Endothelial cell (in vitro differentiated cells): Measurements from ENCODE around the gene RNF144A. TPM values are rescaled to one million over a fixed set of nuclear protein-coding genes. Genes with fewer than 3 reads are reported as not detected.
"Not testable (repeated sequence)": the region's sequence is repeated elsewhere in the genome, so short reads cannot be mapped to it uniquely, and the experiment has no call there.

Experiments
- DNase-seq: peaks from one replicate; pipeline ENCODE4 v3.0.0; 2021; ENCODE audit warnings: low spot score
- H3K27ac Mint-ChIP-seq: one replicate; pipeline ENCODE4 v1.8.0; 2021; ENCODE audit warnings: mixed read lengths, inconsistent platforms; ENCODE audit not compliant: unreplicated experiment
- H3K27me3 Mint-ChIP-seq: one replicate; pipeline ENCODE4 v1.8.0; 2021; ENCODE audit warnings: mild to moderate bottlenecking, moderate library complexity, mixed read lengths, inconsistent platforms; ENCODE audit not compliant: unreplicated experiment
- H3K36me3 Mint-ChIP-seq: one replicate; pipeline ENCODE4 v1.8.0; 2021; ENCODE audit warnings: mild to moderate bottlenecking, low read depth, mixed read lengths, inconsistent platforms; ENCODE audit not compliant: unreplicated experiment
- H3K4me1 Mint-ChIP-seq: one replicate; pipeline ENCODE4 v1.8.0; 2021; ENCODE audit warnings: mild to moderate bottlenecking, mixed read lengths, inconsistent platforms; ENCODE audit not compliant: unreplicated experiment
- H3K4me3 Mint-ChIP-seq: one replicate; pipeline ENCODE4 v1.8.0; 2021; ENCODE audit warnings: mild to moderate bottlenecking, mixed read lengths, inconsistent platforms; ENCODE audit not compliant: unreplicated experiment
- H3K9me3 Mint-ChIP-seq: one replicate; pipeline ENCODE4 v1.8.0; 2021; ENCODE audit warnings: mixed read lengths, inconsistent platforms; ENCODE audit not compliant: unreplicated experiment
- total RNA-seq: library from RNA; stranded (reverse); fragmentation: NEBNext Ultra II Directional; extraction: Animal tissue kit (Norgen Biotek cat#: 25700); gene quantifications from one replicate; pipeline ENCODE4 v1.2.1, GENCODE V29; 2021; ENCODE audit not compliant: unreplicated experiment
- TF ChIP-seq, protein P1 (sequence below): fragments of 200-600 bp; sonication (generic); IDR thresholded peaks from one replicate; pipeline ENCODE4 v1.5.0; 2021; ENCODE audit warnings: antibody characterized with exemption; ENCODE audit not compliant: unreplicated experiment

Gene RNF144A
- total RNA-seq, 1 donor from 2014 or later = 81.3 TPM

DNA sequence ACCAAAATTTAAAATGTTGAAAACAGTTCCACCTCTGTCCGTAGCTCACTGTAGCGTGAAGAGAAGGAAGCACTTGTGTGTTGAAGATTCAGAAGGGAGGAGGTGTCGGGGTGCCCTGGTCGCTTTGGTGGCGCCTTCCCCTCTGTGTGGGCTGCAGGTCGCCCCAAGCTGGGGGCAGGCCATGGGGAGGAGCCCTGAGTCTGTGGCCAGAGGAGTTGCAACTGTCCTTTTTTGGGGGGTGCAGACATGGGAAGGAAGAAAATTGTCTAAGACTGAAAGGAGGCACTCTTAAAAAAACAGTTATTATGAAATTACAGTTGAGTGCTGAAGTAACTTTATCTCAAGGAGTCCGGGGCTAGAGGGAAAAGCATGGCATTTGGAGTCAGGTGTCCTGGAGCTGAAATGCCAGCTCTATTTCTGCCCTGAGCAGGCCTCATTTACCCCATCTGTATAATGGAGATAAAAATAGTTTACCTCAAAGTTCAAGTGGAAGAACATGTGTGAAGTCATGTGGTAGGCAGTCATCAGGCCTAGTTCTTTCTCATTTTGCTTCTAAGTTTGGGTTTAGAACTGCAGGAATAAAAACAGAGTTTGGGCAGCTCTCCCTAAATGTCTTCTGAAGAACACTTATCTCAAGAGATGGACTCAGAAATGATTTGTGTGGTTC is 82.1 kb downstream of the RNF144A start:
- Mint-ChIP-seq H3K9me3 (no peaks in the 10 kb centered on the region), H3K36me3 (peaks cover 15% of the 10 kb centered on the region), H3K4me1 (peaks cover 23% of the 10 kb centered on the region), H3K27me3 (peaks cover 3% of the 10 kb centered on the region), H3K4me3 (no peak overlapping the region), H3K27ac (peak overlapping the region; percentile 57)
- TF ChIP-seq, protein P1, sequence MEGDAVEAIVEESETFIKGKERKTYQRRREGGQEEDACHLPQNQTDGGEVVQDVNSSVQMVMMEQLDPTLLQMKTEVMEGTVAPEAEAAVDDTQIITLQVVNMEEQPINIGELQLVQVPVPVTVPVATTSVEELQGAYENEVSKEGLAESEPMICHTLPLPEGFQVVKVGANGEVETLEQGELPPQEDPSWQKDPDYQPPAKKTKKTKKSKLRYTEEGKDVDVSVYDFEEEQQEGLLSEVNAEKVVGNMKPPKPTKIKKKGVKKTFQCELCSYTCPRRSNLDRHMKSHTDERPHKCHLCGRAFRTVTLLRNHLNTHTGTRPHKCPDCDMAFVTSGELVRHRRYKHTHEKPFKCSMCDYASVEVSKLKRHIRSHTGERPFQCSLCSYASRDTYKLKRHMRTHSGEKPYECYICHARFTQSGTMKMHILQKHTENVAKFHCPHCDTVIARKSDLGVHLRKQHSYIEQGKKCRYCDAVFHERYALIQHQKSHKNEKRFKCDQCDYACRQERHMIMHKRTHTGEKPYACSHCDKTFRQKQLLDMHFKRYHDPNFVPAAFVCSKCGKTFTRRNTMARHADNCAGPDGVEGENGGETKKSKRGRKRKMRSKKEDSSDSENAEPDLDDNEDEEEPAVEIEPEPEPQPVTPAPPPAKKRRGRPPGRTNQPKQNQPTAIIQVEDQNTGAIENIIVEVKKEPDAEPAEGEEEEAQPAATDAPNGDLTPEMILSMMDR = no peak
- DNase-seq = no peak

DNA sequence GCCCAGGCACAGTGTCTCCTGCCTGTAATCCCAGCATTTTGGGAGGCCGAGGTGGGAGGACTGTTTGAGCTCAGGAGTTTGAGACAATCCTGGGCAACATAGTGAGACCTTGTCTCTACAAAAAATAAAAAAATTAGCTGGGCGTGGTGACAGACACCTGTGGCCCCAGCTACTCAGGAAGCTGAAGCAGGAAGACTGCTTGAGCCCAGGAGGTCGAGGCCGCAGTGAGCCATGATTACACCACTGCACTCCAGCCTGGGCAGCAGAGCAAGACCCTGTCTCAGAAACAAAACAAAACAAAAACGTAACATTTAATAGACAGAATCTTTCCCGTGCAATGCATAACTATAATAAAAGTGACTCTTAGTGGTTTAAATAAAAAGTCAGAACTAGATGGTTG is 84.2 kb downstream of the RNF144A start:
- peaks cover 21% of the 10 kb centered on the region for H3K4me1 Mint-ChIP-seq
- peaks cover 23% of the 10 kb centered on the region for H3K36me3 Mint-ChIP-seq

DNA sequence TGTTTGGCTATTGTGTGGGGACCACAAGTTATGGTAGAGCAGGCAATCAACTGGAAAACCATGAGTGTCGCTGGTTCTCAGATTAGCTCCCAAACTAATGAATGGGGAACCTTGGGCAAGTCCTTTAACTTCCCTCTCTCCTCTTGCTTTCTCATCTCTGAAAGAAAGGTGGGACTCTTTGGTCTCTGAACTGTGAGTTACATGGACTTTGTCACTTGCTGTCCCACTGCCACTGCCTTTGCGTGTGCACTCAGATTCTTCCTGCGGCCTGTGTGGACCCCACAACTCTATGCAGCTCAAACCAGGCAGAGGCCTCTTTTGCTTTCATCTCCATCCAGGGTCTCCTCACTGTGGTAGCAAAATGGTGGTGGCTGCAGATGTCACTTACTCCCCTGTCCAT is 86.7 kb downstream of the RNF144A start:
- TF ChIP-seq, protein P1 = no peak
- H3K27ac Mint-ChIP-seq = no peak overlapping the region
- peaks cover 34% of the 10 kb centered on the region for H3K36me3 Mint-ChIP-seq
- peaks cover 6% of the 10 kb centered on the region for H3K27me3 Mint-ChIP-seq
- no peak overlapping the region for H3K4me3 Mint-ChIP-seq
- H3K9me3 Mint-ChIP-seq = no peaks in the 10 kb centered on the region
- H3K4me1 Mint-ChIP-seq = peaks cover 18% of the 10 kb centered on the region
- DNase-seq = no peak

More for the DNA sequence above, 84.2 kb downstream of the RNF144A start:
- H3K27ac Mint-ChIP-seq, H3K27me3 Mint-ChIP-seq, DNase-seq, H3K9me3 Mint-ChIP-seq, H3K4me3 Mint-ChIP-seq: not testable (repeated sequence)

DNA sequence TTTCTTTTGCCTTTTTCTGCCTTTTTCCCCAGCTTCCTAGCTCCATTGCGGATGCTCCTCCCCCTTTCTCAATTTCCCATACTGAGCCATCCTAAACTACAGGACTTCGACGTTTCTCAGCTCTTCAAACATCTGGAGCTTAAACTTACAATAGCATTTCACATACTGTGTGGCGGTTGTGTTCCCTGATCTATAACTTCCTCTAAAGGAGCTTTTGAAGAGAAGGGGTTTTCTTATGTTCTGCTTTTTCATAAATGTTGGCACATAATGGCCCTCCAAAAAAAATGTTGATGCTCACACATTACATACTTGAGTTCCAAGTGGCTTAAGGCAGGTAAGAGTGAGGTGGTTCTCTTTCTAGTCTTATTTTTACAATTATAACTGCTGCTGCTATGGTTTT is 87.4 kb downstream of the RNF144A start:
- TF ChIP-seq, protein P1 = no peak
- DNase-seq = no peak
- Mint-ChIP-seq H3K27me3 (peaks cover 10% of the 10 kb centered on the region), H3K36me3 (peaks cover 39% of the 10 kb centered on the region), H3K9me3 (no peaks in the 10 kb centered on the region), H3K27ac (no peak overlapping the region), H3K4me1 (peaks cover 12% of the 10 kb centered on the region), H3K4me3 (no peak overlapping the region)

DNA sequence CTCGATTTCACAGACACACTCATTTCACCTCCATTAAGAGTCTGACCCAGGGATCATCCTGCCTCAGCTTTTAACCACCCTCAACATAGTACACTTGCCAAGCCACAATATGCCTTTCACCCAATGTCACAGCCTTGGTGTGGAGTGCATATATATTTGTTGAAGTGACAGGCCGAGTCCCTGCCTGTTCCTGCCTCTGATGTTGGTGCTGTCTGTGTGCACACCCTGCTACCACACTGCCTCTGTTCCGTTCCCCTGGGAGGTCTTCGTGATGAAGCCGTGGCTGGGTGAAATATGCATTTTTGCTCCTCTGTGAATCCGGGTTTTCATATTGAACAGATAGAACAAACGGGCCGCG is 90.3 kb downstream of the RNF144A start:
- H3K4me3 Mint-ChIP-seq = no peak overlapping the region
- peaks cover 41% of the 10 kb centered on the region for H3K36me3 Mint-ChIP-seq
- H3K27ac Mint-ChIP-seq = no peak overlapping the region
- TF ChIP-seq, protein P1 = no peak
- no peaks in the 10 kb centered on the region for H3K9me3 Mint-ChIP-seq
- H3K4me1 Mint-ChIP-seq = peaks cover 11% of the 10 kb centered on the region
- DNase-seq = no peak
- peaks cover 10% of the 10 kb centered on the region for H3K27me3 Mint-ChIP-seq
